Astrocyte (in vitro differentiated cells and primary cell): ENCODE measurements around the gene CEBPG. TPM values are rescaled to one million over a fixed set of nuclear protein-coding genes. Genes with fewer than 3 reads are reported as not detected.

ENCODE experiments used
- DNase-seq: peaks from one replicate; pipeline ENCODE4 v3.0.0-alpha.2; 2010; ENCODE audit warnings: low read depth
- FAIRE-seq: peaks from 2 replicates; lab custom pipeline; 2011; peaks lifted over from hg19 to GRCh38; lab: Jason Lieb, UNC
- H2AFZ ChIP-seq: 2 replicates; pipeline ENCODE4 v1.6.0; 2012; ENCODE audit warnings: low read depth, low read length, inconsistent platforms
- H3K27ac ChIP-seq: 2 replicates; pipeline ENCODE4 v1.5.1; 2011; ENCODE audit warnings: low read depth, low read length, inconsistent platforms
- H3K27me3 ChIP-seq: 2 replicates; pipeline ENCODE4 v1.6.0; 2011; ENCODE audit warnings: low read length, inconsistent platforms; ENCODE audit not compliant: insufficient read depth
- H3K36me3 ChIP-seq: 2 replicates; pipeline ENCODE4 v1.5.1; 2011; ENCODE audit warnings: low read length, inconsistent platforms; ENCODE audit not compliant: insufficient read depth
- H3K4me1 ChIP-seq: 2 replicates; pipeline ENCODE4 v1.5.1; 2011; ENCODE audit warnings: low read length, inconsistent platforms; ENCODE audit not compliant: insufficient read depth
- H3K4me2 ChIP-seq: 2 replicates; pipeline ENCODE4 v1.6.0; 2012; ENCODE audit warnings: low read length, inconsistent platforms
- H3K4me3 ChIP-seq: 2 replicates; pipeline ENCODE4 v1.5.1; 2011; ENCODE audit warnings: low read depth, mild to moderate bottlenecking, low read length, inconsistent platforms; ENCODE audit not compliant: insufficient read depth
- H3K79me2 ChIP-seq: 2 replicates; pipeline ENCODE4 v1.6.0; 2012; ENCODE audit warnings: mild to moderate bottlenecking, low read length, inconsistent platforms; ENCODE audit not compliant: insufficient read depth
- H3K9ac ChIP-seq: 2 replicates; pipeline ENCODE4 v1.6.0; 2012; ENCODE audit warnings: mild to moderate bottlenecking, low read length, inconsistent platforms
- H3K9me3 ChIP-seq: 2 replicates; pipeline ENCODE4 v1.5.1; 2012; ENCODE audit warnings: low read depth, mild to moderate bottlenecking, low read length, inconsistent platforms; ENCODE audit not compliant: insufficient read depth
- H4K20me1 ChIP-seq: 2 replicates; pipeline ENCODE4 v1.6.0; 2012; ENCODE audit warnings: low read length, inconsistent platforms; ENCODE audit not compliant: insufficient read depth
- H3K27ac Mint-ChIP-seq: one replicate; pipeline ENCODE4 v1.8.0; 2021; ENCODE audit warnings: mild to moderate bottlenecking, mixed read lengths; ENCODE audit not compliant: unreplicated experiment
- H3K27me3 Mint-ChIP-seq: one replicate; pipeline ENCODE4 v1.8.0; 2021; ENCODE audit warnings: low read depth, mixed read lengths; ENCODE audit not compliant: unreplicated experiment
- H3K36me3 Mint-ChIP-seq: one replicate; pipeline ENCODE4 v1.8.0; 2021; ENCODE audit warnings: low read depth, mixed read lengths; ENCODE audit not compliant: unreplicated experiment
- H3K4me1 Mint-ChIP-seq: one replicate; pipeline ENCODE4 v1.8.0; 2021; ENCODE audit warnings: low read depth, mixed read lengths; ENCODE audit not compliant: unreplicated experiment
- H3K4me3 Mint-ChIP-seq: one replicate; pipeline ENCODE4 v1.8.0; 2021; ENCODE audit warnings: mild to moderate bottlenecking, moderate library complexity, mixed read lengths; ENCODE audit not compliant: unreplicated experiment
- H3K9me3 Mint-ChIP-seq: one replicate; pipeline ENCODE4 v1.8.0; 2021; ENCODE audit warnings: mild to moderate bottlenecking, mixed read lengths; ENCODE audit not compliant: unreplicated experiment
- EZH2 ChIP-seq: IDR thresholded peaks from 2 replicates; pipeline ENCODE4 v1.6.1; 2012; ENCODE audit warnings: mild to moderate bottlenecking, low read length, inconsistent platforms; ENCODE audit not compliant: insufficient read depth
- total RNA-seq: library from RNA; stranded (reverse); gene quantifications from 2 replicates; pipeline ENCODE4 v1.2.1, GENCODE V29; 2021
- TF ChIP-seq, protein P1 (sequence below): IDR thresholded peaks from 2 replicates; pipeline ENCODE4 v1.5.1; 2011; ENCODE audit warnings: low read depth, mild to moderate bottlenecking, inconsistent platforms, low read length, moderate library complexity; ENCODE audit not compliant: insufficient read depth

CEBPG gene
- total RNA-seq, 1 donor from 2014 or later, result 31.7 TPM

GRCh38 chr19:33399745-33400681 lies 26.5 kb downstream of the CEBPG start:
- peaks cover 2% of the 10 kb centered on the region for H3K36me3 Mint-ChIP-seq
- Histone ChIP-seq H3K79me2 (no peaks in the 10 kb centered on the region), H3K4me3 (no peak overlapping the region), H3K27ac (no peak overlapping the region), H3K36me3 (no peaks in the 10 kb centered on the region), H3K4me1 (peaks cover 22% of the 10 kb centered on the region), H3K9me3 (no peaks in the 10 kb centered on the region), H3K27me3 (no peaks in the 10 kb centered on the region), H4K20me1 (peaks cover 36% of the 10 kb centered on the region), H3K9ac (no peak overlapping the region), H3K4me2 (no peak overlapping the region), H2AFZ (no peak overlapping the region)
- peaks cover 2% of the 10 kb centered on the region for H3K4me1 Mint-ChIP-seq
- H3K27ac Mint-ChIP-seq, result no peak overlapping the region
- DNase-seq (no peak), FAIRE-seq (no peak)
- peaks cover 8% of the 10 kb centered on the region for H3K27me3 Mint-ChIP-seq
- no peak overlapping the region for H3K4me3 Mint-ChIP-seq
- TF ChIP-seq, protein P1, sequence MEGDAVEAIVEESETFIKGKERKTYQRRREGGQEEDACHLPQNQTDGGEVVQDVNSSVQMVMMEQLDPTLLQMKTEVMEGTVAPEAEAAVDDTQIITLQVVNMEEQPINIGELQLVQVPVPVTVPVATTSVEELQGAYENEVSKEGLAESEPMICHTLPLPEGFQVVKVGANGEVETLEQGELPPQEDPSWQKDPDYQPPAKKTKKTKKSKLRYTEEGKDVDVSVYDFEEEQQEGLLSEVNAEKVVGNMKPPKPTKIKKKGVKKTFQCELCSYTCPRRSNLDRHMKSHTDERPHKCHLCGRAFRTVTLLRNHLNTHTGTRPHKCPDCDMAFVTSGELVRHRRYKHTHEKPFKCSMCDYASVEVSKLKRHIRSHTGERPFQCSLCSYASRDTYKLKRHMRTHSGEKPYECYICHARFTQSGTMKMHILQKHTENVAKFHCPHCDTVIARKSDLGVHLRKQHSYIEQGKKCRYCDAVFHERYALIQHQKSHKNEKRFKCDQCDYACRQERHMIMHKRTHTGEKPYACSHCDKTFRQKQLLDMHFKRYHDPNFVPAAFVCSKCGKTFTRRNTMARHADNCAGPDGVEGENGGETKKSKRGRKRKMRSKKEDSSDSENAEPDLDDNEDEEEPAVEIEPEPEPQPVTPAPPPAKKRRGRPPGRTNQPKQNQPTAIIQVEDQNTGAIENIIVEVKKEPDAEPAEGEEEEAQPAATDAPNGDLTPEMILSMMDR, result no peak
- no peak for TF ChIP-seq EZH2
- no peaks in the 10 kb centered on the region for H3K9me3 Mint-ChIP-seq

DNA sequence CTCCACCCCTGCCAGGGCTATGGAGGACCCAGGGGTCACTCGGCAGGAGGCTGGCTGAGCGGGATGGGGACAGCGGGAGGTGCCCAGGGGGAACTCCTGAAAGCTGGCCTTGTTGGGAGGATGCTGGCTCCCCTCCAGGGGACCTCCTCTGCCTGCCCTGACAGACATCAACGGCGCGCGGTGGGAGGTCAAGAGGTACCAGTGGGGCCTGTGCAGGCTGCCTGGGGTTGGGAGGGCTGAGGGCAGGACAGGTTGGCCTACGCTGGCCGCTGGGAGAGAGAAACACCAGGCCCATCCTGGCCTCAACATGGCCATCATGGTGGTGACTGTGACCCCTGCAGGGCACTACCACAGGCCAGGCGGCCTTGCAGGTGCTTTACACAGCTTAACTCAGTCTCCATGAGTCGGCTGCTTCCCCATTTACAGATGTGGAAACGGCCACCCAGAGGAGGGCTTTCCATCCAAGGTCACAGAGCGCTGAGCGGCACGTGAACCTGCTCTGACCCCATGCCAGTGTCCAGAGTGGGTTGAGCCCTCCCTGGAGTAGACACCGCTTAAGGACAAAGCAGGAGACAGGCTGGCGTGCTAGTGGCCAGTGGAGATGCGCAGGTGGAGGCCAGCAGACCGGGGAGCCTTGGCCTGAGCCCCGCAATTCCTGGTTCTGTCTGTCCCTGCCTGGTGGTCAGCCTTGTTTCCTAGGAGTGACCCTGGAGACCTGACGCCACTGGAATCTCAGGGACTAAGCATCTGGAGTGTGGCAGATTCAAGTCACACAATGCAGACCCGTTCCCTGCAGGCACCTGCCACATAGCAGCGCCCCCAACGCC lies 27.6 kb downstream of the CEBPG start:
- no peak for FAIRE-seq
- H2AFZ ChIP-seq, result no peak overlapping the region

More for the DNA sequence above, 27.6 kb downstream of the CEBPG start:
- H3K27me3 ChIP-seq, result no peaks in the 10 kb centered on the region
- no peak overlapping the region for H3K27ac Mint-ChIP-seq
- no peak overlapping the region for H3K4me3 Mint-ChIP-seq
- H3K9me3 ChIP-seq, result no peaks in the 10 kb centered on the region
- TF ChIP-seq, protein P1, result no peak
- no peak for TF ChIP-seq EZH2
- H3K4me1 ChIP-seq, result peaks cover 12% of the 10 kb centered on the region
- peaks cover 2% of the 10 kb centered on the region for H3K36me3 Mint-ChIP-seq
- no peaks in the 10 kb centered on the region for H3K79me2 ChIP-seq
- H3K36me3 ChIP-seq, result no peaks in the 10 kb centered on the region
- no peak overlapping the region for H3K27ac ChIP-seq
- no peak overlapping the region for H3K9ac ChIP-seq
- no peak overlapping the region for H3K4me2 ChIP-seq
- peaks cover 2% of the 10 kb centered on the region for H3K4me1 Mint-ChIP-seq
- peaks cover 26% of the 10 kb centered on the region for H4K20me1 ChIP-seq
- H3K4me3 ChIP-seq, result no peak overlapping the region
- DNase-seq, result no peak
- H3K9me3 Mint-ChIP-seq, result no peaks in the 10 kb centered on the region
- H3K27me3 Mint-ChIP-seq, result peaks cover 8% of the 10 kb centered on the region
